HCT116 (cell line): ENCODE results near the gene AADACL4. TPM values are rescaled to one million over a fixed set of nuclear protein-coding genes. Genes with fewer than 3 reads are reported as not detected.

Experiments used
- ATAC-seq: fragments of 200-7000 bp; cut with Tn5 transposase; 2 replicates; pipeline ENCODE4 v1.9.1; 2020; ENCODE audit warnings: mild to moderate bottlenecking, moderate library complexity
- BruUV-seq: library from RNA; stranded (reverse); fragments of 400-500 nt; replicated peaks from 2 replicates; lab custom pipeline; 2021; lab: Mats Ljungman, UMichigan
- CTCF ChIA-PET: fragments of 300-600 bp; sonication (Branson Sonifier 250); formaldehyde crosslinking; loops from one replicate; lab custom pipeline; 2021; ENCODE audit warnings: antibody characterized with exemption; lab: Charles Lee
- POLR2A ChIA-PET: fragments of 300-600, 350-600 bp; sonication (Branson Sonifier 250); formaldehyde crosslinking; loops from one replicate; lab custom pipeline; 2021; ENCODE audit warnings: antibody characterized with exemption; lab: Charles Lee
- RAD21 ChIA-PET, 2 experiments: fragments of 300-600 bp; sonication (Branson Sonifier 250); formaldehyde crosslinking; loops; one replicate each; lab custom pipeline; 2023; ENCODE audit warnings: low total read pairs in 2 of 2; ENCODE audit not compliant: uncharacterized antibody in 2 of 2, unreplicated experiment in 2 of 2, low non-redundant PET in 1 of 2; lab: Charles Lee
- DNase-seq: peaks from one replicate; pipeline ENCODE4 v3.0.0-alpha.2; 2010; ENCODE audit warnings: low read depth, low spot score
- H2AFZ ChIP-seq: fragments of 200-600 bp; shearing (Covaris generic), sonication (generic); 2 replicates; pipeline ENCODE4 v1.6.1; 2017; ENCODE audit warnings: low read depth, mixed run types, mixed read lengths, antibody characterized with exemption, low read length; ENCODE audit not compliant: poor library complexity, severe bottlenecking
- H3K27ac ChIP-seq: 2 replicates; pipeline ENCODE4 v1.5.1; 2012; ENCODE audit warnings: low read depth, low read length
- H3K27me3 ChIP-seq: fragments of 200-600 bp; sonication (generic); 2 replicates; pipeline ENCODE4 v1.6.1; 2016; ENCODE audit warnings: mixed run types, low read length, mixed read lengths; ENCODE audit not compliant: insufficient read depth
- H3K36me3 ChIP-seq, 2 experiments: fragments of 200-500 bp in 1 of 2; fragments of 200-600 bp in 1 of 2; sonication (Bioruptor generic) in 1 of 2; sonication (generic) in 1 of 2; 2 replicates each; pipeline versions ENCODE4 v1.5.1 to v1.6.1; 2014 to 2016; ENCODE audit warnings: low read length in 2 of 2, inconsistent platforms in 1 of 2, mixed read lengths in 1 of 2, mixed run types in 1 of 2; ENCODE audit not compliant: insufficient read depth in 2 of 2, control insufficient read depth in 1 of 2
- H3K4me1 ChIP-seq, 2 experiments: fragments of 200-600 bp in 1 of 2; sonication (generic) in 1 of 2; 2 replicates each; pipeline versions ENCODE4 v1.5.1 to v1.6.1; 2012 to 2017; ENCODE audit warnings: low read length in 2 of 2, inconsistent platforms in 1 of 2, mild to moderate bottlenecking in 1 of 2, mixed read lengths in 1 of 2, mixed run types in 1 of 2, moderate library complexity in 1 of 2; ENCODE audit not compliant: insufficient read depth in 2 of 2, control insufficient read depth in 1 of 2
- H3K4me2 ChIP-seq: fragments of 200-600 bp; sonication (generic); 2 replicates; pipeline ENCODE4 v1.6.1; 2017; ENCODE audit warnings: mixed run types, low read length, mixed read lengths
- H3K4me3 ChIP-seq, 2 experiments: fragments of 200-600 bp in 1 of 2; sonication (generic) in 1 of 2; replicated peaks in 1 of 2; 2 replicates each; pipeline ENCODE4 v1.5.1; 2011 to 2016; ENCODE audit warnings: low read length in 2 of 2, control low read depth in 1 of 2, low read depth in 1 of 2, mild to moderate bottlenecking in 1 of 2, mixed read lengths in 1 of 2, mixed run types in 1 of 2
- H3K79me2 ChIP-seq: fragments of 200-600 bp; sonication (generic); 2 replicates; pipeline ENCODE4 v1.6.1; 2017; ENCODE audit warnings: mild to moderate bottlenecking, mixed run types, low read length, moderate library complexity, mixed read lengths; ENCODE audit not compliant: insufficient read depth
- H3K9ac ChIP-seq: fragments of 200-600 bp; sonication (generic); 2 replicates; pipeline ENCODE4 v1.6.1; 2016; ENCODE audit warnings: low read length, mixed read lengths
- H3K9me2 ChIP-seq: fragments of 200-600 bp; sonication (generic), shearing (Covaris generic); 2 replicates; pipeline ENCODE4 v1.6.1; 2017; ENCODE audit warnings: mixed run types, mild to moderate bottlenecking, moderate library complexity; ENCODE audit not compliant: insufficient read depth
- H3K9me3 ChIP-seq, 2 experiments: fragments of 200-500 bp in 1 of 2; fragments of 200-600 bp in 1 of 2; sonication (Bioruptor generic) in 1 of 2; sonication (generic) in 1 of 2; 2 replicates each; pipeline ENCODE4 v1.6.1; 2014 to 2017; ENCODE audit warnings: low read length in 2 of 2, mixed read lengths in 2 of 2, inconsistent platforms in 1 of 2, low read depth in 1 of 2, mild to moderate bottlenecking in 1 of 2, mixed run types in 1 of 2, moderate library complexity in 1 of 2; ENCODE audit not compliant: control insufficient read depth in 1 of 2, insufficient read depth in 1 of 2
- H4K20me1 ChIP-seq: fragments of 200-600 bp; sonication (generic), shearing (Covaris generic); 2 replicates; pipeline ENCODE4 v1.6.1; 2017; ENCODE audit warnings: mixed run types, mild to moderate bottlenecking, moderate library complexity; ENCODE audit not compliant: insufficient read depth
- CEBPB ChIP-seq: IDR thresholded peaks from 2 replicates; pipeline ENCODE4 v1.6.1; 2012; ENCODE audit warnings: low read depth
- ELF1 ChIP-seq: IDR thresholded peaks from 2 replicates; pipeline ENCODE4 v1.6.1; 2012; ENCODE audit warnings: low read depth, borderline replicate concordance
- EZH2 ChIP-seq: fragments of 200-600 bp; sonication (generic); IDR thresholded peaks from 2 replicates; pipeline ENCODE4 v1.6.1; 2017; ENCODE audit warnings: antibody characterized with exemption, mixed run types
- EZH2phosphoT487 ChIP-seq: fragments of 200-600 bp; IDR thresholded peaks from 2 replicates; pipeline ENCODE4 v1.6.1; 2018; ENCODE audit warnings: antibody characterized with exemption, borderline replicate concordance
- FOSL1 ChIP-seq: IDR thresholded peaks from 2 replicates; pipeline ENCODE4 v1.6.1; 2012; ENCODE audit warnings: low read depth
- JUND ChIP-seq: IDR thresholded peaks from 2 replicates; pipeline ENCODE4 v1.6.1; 2012
- MAX ChIP-seq: IDR thresholded peaks from 2 replicates; pipeline ENCODE4 v1.6.1; 2012
- POLR2A ChIP-seq: IDR thresholded peaks from 2 replicates; pipeline ENCODE4 v1.7.0; 2011; ENCODE audit warnings: borderline replicate concordance; ENCODE audit not compliant: insufficient read depth, insufficient read length; ENCODE audit errors: extremely low read depth
- POLR2AphosphoS5 ChIP-seq: IDR thresholded peaks from 2 replicates; pipeline ENCODE4 v1.6.1; 2011; ENCODE audit warnings: mild to moderate bottlenecking, low read depth, low read length, moderate library complexity
- RAD21 ChIP-seq: IDR thresholded peaks from 2 replicates; pipeline ENCODE4 v1.6.1; 2012; ENCODE audit warnings: low read depth, mild to moderate bottlenecking
- SRF ChIP-seq: IDR thresholded peaks from 2 replicates; pipeline ENCODE4 v1.6.1; 2012; ENCODE audit warnings: low read depth
- TCF7L2 ChIP-seq: IDR thresholded peaks from 2 replicates; pipeline ENCODE4 v1.7.0; 2011; ENCODE audit warnings: borderline replicate concordance, inconsistent platforms; ENCODE audit not compliant: insufficient read depth, insufficient read length; ENCODE audit errors: extremely low read depth
- YY1 ChIP-seq: IDR thresholded peaks from 2 replicates; pipeline ENCODE4 v1.6.1; 2011; ENCODE audit warnings: low read length, low read depth, moderate library complexity, mild to moderate bottlenecking; ENCODE audit not compliant: insufficient replicate concordance; ENCODE audit errors: extremely low read depth
- ZBTB33 ChIP-seq: IDR thresholded peaks from 2 replicates; pipeline ENCODE4 v1.6.1; 2011; ENCODE audit warnings: mild to moderate bottlenecking, low read length, moderate library complexity; ENCODE audit not compliant: insufficient replicate concordance; ENCODE audit errors: extremely low read depth
- ZNF274 ChIP-seq: fragments of 200-500 bp; sonication (Bioruptor generic); IDR thresholded peaks from 2 replicates; pipeline ENCODE4 v1.6.1; 2014; ENCODE audit warnings: mild to moderate bottlenecking, low read depth, low read length, inconsistent platforms
- intact Hi-C: fragments of 100-400 bp; cut with micrococcal nuclease; formaldehyde crosslinking; loops from 2 replicates; pipeline ENCODE4 v1.10.0; 2022
- total RNA-seq: library from RNA; stranded (reverse); gene quantifications from one replicate; pipeline ENCODE4 v1.2.1, GENCODE V29; 2021; ENCODE audit not compliant: unreplicated experiment
- TF ChIP-seq, protein P1 (sequence below): IDR thresholded peaks from 2 replicates; pipeline ENCODE4 v1.6.1; 2012; ENCODE audit warnings: low read depth
- TF ChIP-seq, protein P2 (sequence below): IDR thresholded peaks from 2 replicates; pipeline ENCODE4 v1.6.1; 2012
- TF ChIP-seq, protein P3 (sequence below), 3 experiments: fragments of 200-600 bp in 1 of 3; sonication (generic) in 1 of 3; IDR thresholded peaks in 2 of 3; conservative IDR thresholded peaks in 1 of 3; 2 replicates each; pipeline ENCODE4 v1.5.1; 2012 to 2017; ENCODE audit warnings: low read depth in 2 of 3, low read length in 2 of 3, antibody characterized with exemption in 1 of 3, borderline replicate concordance in 1 of 3, control low read depth in 1 of 3, mild to moderate bottlenecking in 1 of 3, mixed read lengths in 1 of 3, mixed run types in 1 of 3, moderate library complexity in 1 of 3; ENCODE audit not compliant: insufficient read depth in 1 of 3

AADACL4 gene
- total RNA-seq, 1 experiment from 2014 or later, result not detected

DNA sequence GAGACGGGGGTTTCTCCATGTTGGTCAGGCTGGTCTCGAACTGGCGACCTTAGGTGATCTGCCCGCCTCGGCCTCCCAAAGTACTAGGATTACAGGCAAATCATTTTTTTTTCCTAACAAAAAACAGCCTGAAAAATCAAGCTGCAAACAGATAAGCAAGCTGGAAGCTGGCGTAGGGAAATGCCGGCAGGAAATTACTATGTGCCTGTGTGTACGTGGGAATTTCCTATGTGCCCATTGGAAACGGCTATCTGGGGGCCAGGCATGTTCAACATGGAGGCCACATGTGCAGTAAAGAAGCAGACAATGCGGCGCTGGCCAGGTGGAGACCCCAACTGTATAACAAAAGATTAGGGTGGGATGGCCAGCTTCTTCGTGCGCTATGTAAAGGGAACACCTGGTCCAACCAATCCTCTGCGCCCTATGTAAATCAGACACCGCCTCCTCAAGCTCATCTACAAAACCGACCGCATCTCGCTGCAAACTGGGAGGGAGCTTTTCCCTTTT, 9.1 kb upstream of the AADACL4 start:
- no TSS peak for BruUV-seq
- ATAC-seq (no peak), DNase-seq (no peak)
- CTCF ChIA-PET, result interaction anchor here (1.5 kb wide), 1 partner anchor 11 kb away, joined by 3 read pairs; no protein-coding TSS in a partner anchor
- Histone ChIP-seq H3K4me2 (no peak overlapping the region), H3K27me3 (no peaks in the 10 kb centered on the region), H3K4me1 (no peaks in the 10 kb centered on the region), H3K9me2 (no peaks in the 10 kb centered on the region), H3K79me2 (no peaks in the 10 kb centered on the region), H3K4me3 (no peak overlapping the region), H3K9ac (no peak overlapping the region), H3K9me3 (peaks cover 9% of the 10 kb centered on the region in 2 experiments; a peak in 2 of 4 replicates), H3K36me3 (no peaks in the 10 kb centered on the region), H2AFZ (no peak overlapping the region), H3K27ac (no peak overlapping the region), H4K20me1 (no peaks in the 10 kb centered on the region)
- intact Hi-C loops, result no loop called here
- RAD21 ChIA-PET, result no interaction called here
- POLR2A ChIA-PET, result no interaction called here
- no peak for TF ChIP-seq JUND
- TF ChIP-seq POLR2AphosphoS5, result no peak
- TF ChIP-seq, protein P1, sequence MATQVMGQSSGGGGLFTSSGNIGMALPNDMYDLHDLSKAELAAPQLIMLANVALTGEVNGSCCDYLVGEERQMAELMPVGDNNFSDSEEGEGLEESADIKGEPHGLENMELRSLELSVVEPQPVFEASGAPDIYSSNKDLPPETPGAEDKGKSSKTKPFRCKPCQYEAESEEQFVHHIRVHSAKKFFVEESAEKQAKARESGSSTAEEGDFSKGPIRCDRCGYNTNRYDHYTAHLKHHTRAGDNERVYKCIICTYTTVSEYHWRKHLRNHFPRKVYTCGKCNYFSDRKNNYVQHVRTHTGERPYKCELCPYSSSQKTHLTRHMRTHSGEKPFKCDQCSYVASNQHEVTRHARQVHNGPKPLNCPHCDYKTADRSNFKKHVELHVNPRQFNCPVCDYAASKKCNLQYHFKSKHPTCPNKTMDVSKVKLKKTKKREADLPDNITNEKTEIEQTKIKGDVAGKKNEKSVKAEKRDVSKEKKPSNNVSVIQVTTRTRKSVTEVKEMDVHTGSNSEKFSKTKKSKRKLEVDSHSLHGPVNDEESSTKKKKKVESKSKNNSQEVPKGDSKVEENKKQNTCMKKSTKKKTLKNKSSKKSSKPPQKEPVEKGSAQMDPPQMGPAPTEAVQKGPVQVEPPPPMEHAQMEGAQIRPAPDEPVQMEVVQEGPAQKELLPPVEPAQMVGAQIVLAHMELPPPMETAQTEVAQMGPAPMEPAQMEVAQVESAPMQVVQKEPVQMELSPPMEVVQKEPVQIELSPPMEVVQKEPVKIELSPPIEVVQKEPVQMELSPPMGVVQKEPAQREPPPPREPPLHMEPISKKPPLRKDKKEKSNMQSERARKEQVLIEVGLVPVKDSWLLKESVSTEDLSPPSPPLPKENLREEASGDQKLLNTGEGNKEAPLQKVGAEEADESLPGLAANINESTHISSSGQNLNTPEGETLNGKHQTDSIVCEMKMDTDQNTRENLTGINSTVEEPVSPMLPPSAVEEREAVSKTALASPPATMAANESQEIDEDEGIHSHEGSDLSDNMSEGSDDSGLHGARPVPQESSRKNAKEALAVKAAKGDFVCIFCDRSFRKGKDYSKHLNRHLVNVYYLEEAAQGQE, result no peak
- TF ChIP-seq, protein P2, sequence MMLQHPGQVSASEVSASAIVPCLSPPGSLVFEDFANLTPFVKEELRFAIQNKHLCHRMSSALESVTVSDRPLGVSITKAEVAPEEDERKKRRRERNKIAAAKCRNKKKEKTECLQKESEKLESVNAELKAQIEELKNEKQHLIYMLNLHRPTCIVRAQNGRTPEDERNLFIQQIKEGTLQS, result no peak
- TF ChIP-seq SRF, result no peak
- TF ChIP-seq TCF7L2, result no peak
- TF ChIP-seq YY1, result no peak
- TF ChIP-seq RAD21, result no peak
- no peak for TF ChIP-seq POLR2A
- no peak for TF ChIP-seq MAX
- TF ChIP-seq ELF1, result no peak
- TF ChIP-seq CEBPB, result no peak
- TF ChIP-seq EZH2, result no peak
- TF ChIP-seq, protein P3, sequence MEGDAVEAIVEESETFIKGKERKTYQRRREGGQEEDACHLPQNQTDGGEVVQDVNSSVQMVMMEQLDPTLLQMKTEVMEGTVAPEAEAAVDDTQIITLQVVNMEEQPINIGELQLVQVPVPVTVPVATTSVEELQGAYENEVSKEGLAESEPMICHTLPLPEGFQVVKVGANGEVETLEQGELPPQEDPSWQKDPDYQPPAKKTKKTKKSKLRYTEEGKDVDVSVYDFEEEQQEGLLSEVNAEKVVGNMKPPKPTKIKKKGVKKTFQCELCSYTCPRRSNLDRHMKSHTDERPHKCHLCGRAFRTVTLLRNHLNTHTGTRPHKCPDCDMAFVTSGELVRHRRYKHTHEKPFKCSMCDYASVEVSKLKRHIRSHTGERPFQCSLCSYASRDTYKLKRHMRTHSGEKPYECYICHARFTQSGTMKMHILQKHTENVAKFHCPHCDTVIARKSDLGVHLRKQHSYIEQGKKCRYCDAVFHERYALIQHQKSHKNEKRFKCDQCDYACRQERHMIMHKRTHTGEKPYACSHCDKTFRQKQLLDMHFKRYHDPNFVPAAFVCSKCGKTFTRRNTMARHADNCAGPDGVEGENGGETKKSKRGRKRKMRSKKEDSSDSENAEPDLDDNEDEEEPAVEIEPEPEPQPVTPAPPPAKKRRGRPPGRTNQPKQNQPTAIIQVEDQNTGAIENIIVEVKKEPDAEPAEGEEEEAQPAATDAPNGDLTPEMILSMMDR (IDR thresholded peaks at IDR 0.05 in 2 of 3, conservative IDR thresholded peaks at IDR 0.05 in 1 of 3; ENCODE audit: borderline replicate concordance in 1 of 3, insufficient read depth in 1 of 3, low read depth in 2 of 3, low read length in 2 of 3), result no peak
- TF ChIP-seq ZBTB33, result no peak
- no peak for TF ChIP-seq ZNF274
- no peak for TF ChIP-seq FOSL1
- no peak for TF ChIP-seq EZH2phosphoT487
